C4-2B (cell line): ENCODE measurements around the gene SLC25A21.

Experiments
- ZFX ChIP-seq: fragments of 450-650 bp; IDR thresholded peaks from 2 replicates; pipeline ENCODE4 v1.6.1; 2017
- TF ChIP-seq, protein P1 (sequence below): fragments of 450-650 bp; conservative IDR thresholded peaks from 2 replicates; pipeline ENCODE4 v1.5.1; 2017; ENCODE audit warnings: mild to moderate bottlenecking

DNA sequence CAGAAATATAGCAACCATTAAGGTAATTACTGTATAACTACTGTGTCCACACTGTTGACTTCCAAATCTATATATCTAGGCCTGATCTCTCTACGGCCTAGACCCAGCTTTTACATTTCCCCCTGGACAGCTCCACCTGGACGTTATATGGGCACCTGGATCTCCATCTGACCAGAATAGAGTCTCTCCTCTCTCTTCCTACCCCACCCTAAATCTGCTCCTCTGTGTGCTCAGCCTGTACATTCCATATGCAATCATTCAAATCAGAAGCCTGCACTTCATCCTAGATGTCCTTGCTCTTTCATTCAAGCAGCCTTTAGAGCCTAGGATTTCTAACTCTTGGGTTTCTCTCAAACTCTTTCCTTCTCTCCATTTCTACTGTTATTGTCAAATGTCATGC lies 255.7 kb downstream of the SLC25A21 start:
- TF ChIP-seq, protein P1, sequence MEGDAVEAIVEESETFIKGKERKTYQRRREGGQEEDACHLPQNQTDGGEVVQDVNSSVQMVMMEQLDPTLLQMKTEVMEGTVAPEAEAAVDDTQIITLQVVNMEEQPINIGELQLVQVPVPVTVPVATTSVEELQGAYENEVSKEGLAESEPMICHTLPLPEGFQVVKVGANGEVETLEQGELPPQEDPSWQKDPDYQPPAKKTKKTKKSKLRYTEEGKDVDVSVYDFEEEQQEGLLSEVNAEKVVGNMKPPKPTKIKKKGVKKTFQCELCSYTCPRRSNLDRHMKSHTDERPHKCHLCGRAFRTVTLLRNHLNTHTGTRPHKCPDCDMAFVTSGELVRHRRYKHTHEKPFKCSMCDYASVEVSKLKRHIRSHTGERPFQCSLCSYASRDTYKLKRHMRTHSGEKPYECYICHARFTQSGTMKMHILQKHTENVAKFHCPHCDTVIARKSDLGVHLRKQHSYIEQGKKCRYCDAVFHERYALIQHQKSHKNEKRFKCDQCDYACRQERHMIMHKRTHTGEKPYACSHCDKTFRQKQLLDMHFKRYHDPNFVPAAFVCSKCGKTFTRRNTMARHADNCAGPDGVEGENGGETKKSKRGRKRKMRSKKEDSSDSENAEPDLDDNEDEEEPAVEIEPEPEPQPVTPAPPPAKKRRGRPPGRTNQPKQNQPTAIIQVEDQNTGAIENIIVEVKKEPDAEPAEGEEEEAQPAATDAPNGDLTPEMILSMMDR: no peak
- TF ChIP-seq ZFX: no peak
